Tibial artery (tissue), 4 donors: ENCODE measurements around the gene SDK2.

Experiments
- DNase-seq, 2 donors: peaks; one replicate each; pipeline ENCODE4 v3.0.0-alpha.2; 2019
- H3K27ac ChIP-seq, 2 donors: fragments of 200-600 bp; sonication (generic) in 1 of 2; 1 replicate in 1 of 2; 2 replicates in 1 of 2; pipeline ENCODE4 v1.5.1; 2018 to 2019; ENCODE audit warnings: mild to moderate bottlenecking in 1 of 2
- H3K27me3 ChIP-seq, 2 donors: fragments of 200-600 bp; sonication (generic) in 1 of 2; one replicate each; pipeline versions ENCODE4 v1.5.1 to v1.6.0; 2016 to 2019
- H3K36me3 ChIP-seq, 3 donors: fragments of 200-600 bp; sonication (generic) in 2 of 3; one replicate each; pipeline ENCODE4 v1.5.1; 2016 to 2019; ENCODE audit warnings: mild to moderate bottlenecking in 2 of 3
- H3K4me1 ChIP-seq, 4 donors: fragments of 200-600 bp; sonication (generic) in 2 of 4; 1 replicate in 3 of 4; 2 replicates in 1 of 4; pipeline ENCODE4 v1.5.1; 2016 to 2019
- H3K4me3 ChIP-seq, 2 donors: fragments of 200-600 bp; sonication (generic) in 1 of 2; 1 replicate in 1 of 2; 2 replicates in 1 of 2; pipeline ENCODE4 v1.5.1; 2018 to 2019; ENCODE audit warnings: mild to moderate bottlenecking in 2 of 2
- H3K9me3 ChIP-seq, 3 donors: fragments of 200-600 bp; sonication (generic) in 1 of 3; one replicate each; pipeline ENCODE4 v1.5.1; 2016 to 2019
- CTCF ChIP-seq, 2 experiments: fragments of 200-600 bp in 1 of 2; fragments of 450-650 bp in 1 of 2; IDR thresholded peaks; one replicate each; pipeline ENCODE4 v1.5.1; 2017 to 2019; ENCODE audit warnings: antibody characterized with exemption in 2 of 2, mild to moderate bottlenecking in 1 of 2, moderate library complexity in 1 of 2
- intact Hi-C: fragments of 100-400 bp; cut with DNase I; formaldehyde crosslinking; loops from one replicate; pipeline ENCODE4 v1.15.0; 2023; ENCODE audit warnings: low total_unique reads

Gene SDK2

GRCh38 chr17:73581379-73581778, 62.9 kb downstream of the SDK2 start:
- intact Hi-C loops = no loop called here
- no peak overlapping the region for H3K27ac ChIP-seq
- TF ChIP-seq CTCF (IDR thresholded peaks at IDR 0.05) = no peak
- H3K9me3 ChIP-seq = no peaks in the 10 kb centered on the region
- no peaks in the 10 kb centered on the region for H3K4me1 ChIP-seq
- no peaks in the 10 kb centered on the region for H3K36me3 ChIP-seq
- H3K4me3 ChIP-seq = no peak overlapping the region
- DNase-seq = no peak
- peaks cover 0 to 11% of the 10 kb centered on the region in 2 donors for H3K27me3 ChIP-seq

DNA sequence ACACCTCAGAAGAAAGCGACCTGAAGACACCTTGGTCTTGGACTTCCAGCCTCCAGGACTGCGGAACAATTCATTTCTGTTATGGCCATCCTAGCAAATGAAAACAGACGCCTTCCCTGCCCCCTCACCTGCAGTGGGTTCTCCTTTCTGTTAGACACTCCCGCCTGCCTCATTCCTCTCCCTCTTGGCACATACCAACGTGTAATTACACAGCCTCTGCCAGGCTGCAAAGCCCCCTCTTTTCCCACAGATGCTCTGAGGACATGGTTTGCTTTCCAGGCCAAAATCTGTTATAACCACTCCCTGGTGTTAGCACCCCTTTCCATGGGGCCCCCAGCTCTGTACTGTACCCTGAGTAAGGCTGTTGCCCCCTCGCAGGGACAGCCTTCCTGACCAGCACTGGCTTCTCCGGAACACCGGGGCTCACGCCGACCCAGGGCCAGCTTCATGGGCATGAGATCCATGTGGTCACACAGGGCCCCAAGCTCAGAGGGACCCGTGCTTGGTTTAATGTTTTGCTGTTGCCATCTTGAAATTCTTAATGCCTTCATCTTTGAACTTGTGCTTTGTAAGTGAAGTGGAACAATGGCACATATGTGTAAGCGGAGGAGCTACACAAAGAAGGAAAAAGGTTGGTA, 64.1 kb downstream of the SDK2 start:
- Histone ChIP-seq H3K27me3 (peaks cover 0 to 8% of the 10 kb centered on the region in 2 donors), H3K36me3 (no peaks in the 10 kb centered on the region), H3K9me3 (no peaks in the 10 kb centered on the region), H3K4me3 (no peak overlapping the region), H3K27ac (no peak overlapping the region), H3K4me1 (no peaks in the 10 kb centered on the region)
- no peak for DNase-seq
- intact Hi-C loops = no loop called here
- no peak for TF ChIP-seq CTCF (IDR thresholded peaks at IDR 0.05)

DNA sequence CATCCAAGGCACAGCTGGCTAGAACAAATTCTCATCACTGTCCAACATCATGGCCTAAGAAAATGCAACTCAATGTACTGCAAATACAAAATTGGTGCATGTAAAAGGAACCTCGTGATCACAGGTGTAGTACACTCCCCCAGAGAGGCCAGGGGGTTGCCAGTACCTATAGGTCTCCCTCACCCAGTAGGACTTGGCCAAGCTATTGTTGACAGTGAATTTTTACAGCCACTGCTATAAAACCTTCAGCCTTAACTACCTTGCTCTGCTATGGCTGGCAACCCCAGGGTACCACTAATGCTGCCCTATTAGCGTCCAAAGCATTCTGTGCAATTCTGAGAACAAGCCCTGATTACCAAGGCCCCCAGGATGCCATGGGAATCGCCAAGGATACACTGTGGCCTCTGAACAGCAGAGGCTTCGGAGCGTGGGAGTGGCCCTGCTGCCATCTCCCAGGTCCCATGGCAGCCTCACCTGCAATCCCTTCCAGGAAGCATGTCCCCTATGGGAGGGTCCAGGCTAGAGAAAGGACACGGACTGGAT, 67.6 kb downstream of the SDK2 start:
- DNase-seq = no peak
- intact Hi-C loops = no loop called here
- no peak overlapping the region for H3K4me3 ChIP-seq

GRCh38 chr17:73575470-73576221, 68.6 kb downstream of the SDK2 start:
- peaks cover 0 to 28% of the 10 kb centered on the region in 2 donors for H3K27me3 ChIP-seq
- DNase-seq = no peak
- no peaks in the 10 kb centered on the region for H3K9me3 ChIP-seq
- no peaks in the 10 kb centered on the region for H3K36me3 ChIP-seq
- TF ChIP-seq CTCF (IDR thresholded peaks at IDR 0.05) = no peak
- H3K4me1 ChIP-seq = no peaks in the 10 kb centered on the region
- H3K27ac ChIP-seq = no peak overlapping the region
- intact Hi-C loops = no loop called here
- no peak overlapping the region for H3K4me3 ChIP-seq

More for the DNA sequence above, 67.6 kb downstream of the SDK2 start:
- H3K9me3 ChIP-seq = no peaks in the 10 kb centered on the region
- TF ChIP-seq CTCF (IDR thresholded peaks at IDR 0.05) = no peak
- no peaks in the 10 kb centered on the region for H3K36me3 ChIP-seq
- no peak overlapping the region for H3K27ac ChIP-seq
- H3K4me1 ChIP-seq = no peaks in the 10 kb centered on the region
- peaks cover 0 to 24% of the 10 kb centered on the region in 2 donors for H3K27me3 ChIP-seq

DNA sequence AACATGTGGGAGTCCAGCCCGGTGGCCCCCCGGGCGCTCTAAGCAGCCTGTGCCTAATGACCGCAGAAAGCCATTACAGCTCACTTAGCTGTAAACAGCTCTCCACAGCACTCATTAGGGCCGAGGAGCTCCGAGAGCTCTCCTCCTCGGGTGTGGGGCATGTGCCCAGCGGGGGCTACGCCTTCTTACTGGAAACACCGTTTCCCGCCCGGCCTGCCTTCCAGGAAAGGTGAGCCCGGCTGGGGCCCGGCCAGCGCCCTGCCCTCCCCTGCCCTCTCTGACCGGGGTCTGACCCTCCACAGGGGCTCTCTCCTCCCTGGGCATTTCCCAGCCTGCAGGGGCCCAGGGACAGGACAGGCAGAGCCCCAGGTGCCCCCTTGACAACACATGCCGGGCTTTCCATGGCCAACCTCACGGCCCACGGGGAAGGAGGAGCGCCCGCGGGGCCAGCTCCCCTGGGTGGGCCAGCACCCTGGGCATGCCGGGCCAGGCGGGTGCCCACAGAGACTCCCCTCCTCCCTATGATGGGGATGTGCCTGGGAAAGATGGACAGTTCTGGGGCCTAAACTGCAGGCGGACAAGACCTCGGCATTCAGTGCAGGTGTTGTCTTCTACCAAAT, 72.6 kb downstream of the SDK2 start:
- Histone ChIP-seq H3K9me3 (no peaks in the 10 kb centered on the region), H3K27me3 (peaks cover 0 to 28% of the 10 kb centered on the region in 2 donors), H3K4me3 (no peak overlapping the region), H3K36me3 (no peaks in the 10 kb centered on the region), H3K4me1 (peaks cover 0 to 5% (median 0%) of the 10 kb centered on the region in 4 donors), H3K27ac (no peak overlapping the region)
- intact Hi-C loops = no loop called here
- TF ChIP-seq CTCF (IDR thresholded peaks at IDR 0.05) = no peak
- DNase-seq = no peak
